GM21717 (cell line): ENCODE measurements around the gene SEC14L5.
"Not testable (repeated sequence)": the region's sequence is repeated elsewhere in the genome, so short reads cannot be mapped to it uniquely, and the experiment has no call there.

Experiments used
- ATAC-seq: cut with Tn5 transposase; IDR thresholded peaks from one replicate; pipeline ENCODE4 v1.9.1; 2021; ENCODE audit warnings: mild to moderate bottlenecking, moderate library complexity; ENCODE audit not compliant: unreplicated experiment

SEC14L5 gene

GRCh38 chr16:4929619-4930018 lies 28.5 kb upstream of the SEC14L5 start:
- not testable (repeated sequence) for ATAC-seq

- no peak for ATAC-seq
Measured at GRCh38 chr16:4931381-4931780, 26.7 kb upstream of the SEC14L5 start.

- no peak for ATAC-seq
Measured at GRCh38 chr16:4933433-4933832, 24.7 kb upstream of the SEC14L5 start.

- ATAC-seq = no peak
Measured at GRCh38 chr16:4933871-4934395, 24.2 kb upstream of the SEC14L5 start.

- no peak for ATAC-seq
Measured at GRCh38 chr16:4934591-4934990, 23.5 kb upstream of the SEC14L5 start.

GRCh38 chr16:4935241-4935855 lies 22.8 kb upstream of the SEC14L5 start:
- no peak for ATAC-seq

- no peak for ATAC-seq
Measured at GRCh38 chr16:4936181-4936990, 21.7 kb upstream of the SEC14L5 start.

- no peak for ATAC-seq
Measured at GRCh38 chr16:4936991-4937781, 20.9 kb upstream of the SEC14L5 start, which contains the start of gene PPL. Gene PPL, minus strand, starts transcription at chr16:4937148. Its CDS starts 103 bp downstream, at chr16:4937045.

- ATAC-seq = no peak
Measured at GRCh38 chr16:4937782-4938682, 20.1 kb upstream of the SEC14L5 start.

GRCh38 chr16:4938683-4939030 lies 19.5 kb upstream of the SEC14L5 start:
- ATAC-seq = no peak

GRCh38 chr16:4940719-4941118 lies 17.4 kb upstream of the SEC14L5 start:
- ATAC-seq = no peak

GRCh38 chr16:4942481-4942880 lies 15.6 kb upstream of the SEC14L5 start:
- no peak for ATAC-seq

GRCh38 chr16:4944333-4945281 lies 13.5 kb upstream of the SEC14L5 start:
- no peak for ATAC-seq

- no peak for ATAC-seq
Measured at GRCh38 chr16:4945560-4946502, 12.3 kb upstream of the SEC14L5 start.

GRCh38 chr16:4946917-4947316 lies 11.2 kb upstream of the SEC14L5 start:
- ATAC-seq = no peak

- ATAC-seq = no peak
Measured at GRCh38 chr16:4947722-4948503, 10.2 kb upstream of the SEC14L5 start.
